NB4 (cell line): ENCODE results near the gene HCCS.

ENCODE experiments used
- POLR2A ChIP-seq: IDR thresholded peaks from 2 replicates; pipeline ENCODE4 v1.6.1; 2011; ENCODE audit warnings: mild to moderate bottlenecking; ENCODE audit not compliant: insufficient read length; ENCODE audit errors: extremely low read depth
- TF ChIP-seq, protein P1 (sequence below): IDR thresholded peaks from one replicate; pipeline ENCODE4 v1.5.1; 2012; ENCODE audit warnings: low read depth, low read length

DNA sequence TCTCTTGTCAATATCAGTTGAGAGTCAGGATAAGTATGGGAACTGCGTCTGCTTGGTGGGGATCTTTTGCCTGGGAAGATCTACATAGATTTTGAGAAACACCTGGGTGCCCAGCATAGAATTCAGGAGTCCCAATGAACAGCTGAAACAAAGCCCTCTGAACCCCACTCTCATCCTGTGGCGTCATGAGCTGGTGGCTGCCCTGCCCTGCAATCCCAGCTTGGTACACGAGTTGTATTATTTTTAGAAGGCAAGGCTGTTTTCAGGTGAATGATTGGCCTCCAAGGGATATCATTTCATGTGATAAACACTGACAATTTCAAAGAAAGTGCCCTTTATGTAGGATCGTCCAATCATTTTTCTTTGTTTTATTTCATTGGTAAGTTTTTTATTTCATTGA lies 60.8 kb downstream of the HCCS start:
- TF ChIP-seq, protein P1, sequence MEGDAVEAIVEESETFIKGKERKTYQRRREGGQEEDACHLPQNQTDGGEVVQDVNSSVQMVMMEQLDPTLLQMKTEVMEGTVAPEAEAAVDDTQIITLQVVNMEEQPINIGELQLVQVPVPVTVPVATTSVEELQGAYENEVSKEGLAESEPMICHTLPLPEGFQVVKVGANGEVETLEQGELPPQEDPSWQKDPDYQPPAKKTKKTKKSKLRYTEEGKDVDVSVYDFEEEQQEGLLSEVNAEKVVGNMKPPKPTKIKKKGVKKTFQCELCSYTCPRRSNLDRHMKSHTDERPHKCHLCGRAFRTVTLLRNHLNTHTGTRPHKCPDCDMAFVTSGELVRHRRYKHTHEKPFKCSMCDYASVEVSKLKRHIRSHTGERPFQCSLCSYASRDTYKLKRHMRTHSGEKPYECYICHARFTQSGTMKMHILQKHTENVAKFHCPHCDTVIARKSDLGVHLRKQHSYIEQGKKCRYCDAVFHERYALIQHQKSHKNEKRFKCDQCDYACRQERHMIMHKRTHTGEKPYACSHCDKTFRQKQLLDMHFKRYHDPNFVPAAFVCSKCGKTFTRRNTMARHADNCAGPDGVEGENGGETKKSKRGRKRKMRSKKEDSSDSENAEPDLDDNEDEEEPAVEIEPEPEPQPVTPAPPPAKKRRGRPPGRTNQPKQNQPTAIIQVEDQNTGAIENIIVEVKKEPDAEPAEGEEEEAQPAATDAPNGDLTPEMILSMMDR = no peak
- TF ChIP-seq POLR2A = no peak
